Measurements from ENCODE around the gene DUSP19.

Gene DUSP19

DNA sequence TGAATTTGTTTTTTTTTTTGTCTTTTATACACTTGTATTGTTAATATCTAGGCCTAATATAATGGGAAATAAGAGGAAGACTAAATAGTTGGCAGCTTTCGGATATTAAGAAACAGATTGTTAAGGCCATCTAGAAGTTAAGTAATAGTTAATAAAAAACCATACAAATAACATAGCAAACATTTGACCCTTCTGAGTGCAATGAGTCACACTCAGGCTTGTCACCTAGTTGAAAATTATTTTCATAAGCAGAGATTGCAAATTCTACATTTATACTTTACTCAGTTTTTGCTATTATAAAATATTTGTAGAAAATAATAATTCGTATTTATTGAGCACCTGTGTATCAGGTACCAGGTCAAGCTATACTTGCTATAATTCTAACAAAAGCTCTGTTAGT lies 48.1 kb downstream of the DUSP19 start:
- no peak for DNase-seq

DNA sequence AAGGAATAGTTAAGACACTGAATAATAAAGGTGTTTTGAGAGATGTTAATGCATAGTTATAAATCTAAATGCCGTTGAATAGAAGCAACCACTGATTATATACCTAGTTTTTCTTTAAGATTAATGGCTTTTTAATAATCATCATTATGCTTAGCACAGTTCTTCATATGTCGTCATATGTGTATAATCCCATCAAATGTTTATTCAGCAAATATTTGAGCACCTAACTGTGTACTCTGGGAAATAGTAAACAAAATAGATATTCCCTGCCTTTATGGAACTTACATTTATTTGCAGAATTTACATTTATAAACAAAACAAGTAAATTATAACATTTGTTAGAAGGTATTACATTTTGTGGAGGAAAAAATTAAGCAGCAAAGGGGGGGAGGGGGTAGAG lies 55.5 kb downstream of the DUSP19 start:
- DNase-seq = no peak

DNA sequence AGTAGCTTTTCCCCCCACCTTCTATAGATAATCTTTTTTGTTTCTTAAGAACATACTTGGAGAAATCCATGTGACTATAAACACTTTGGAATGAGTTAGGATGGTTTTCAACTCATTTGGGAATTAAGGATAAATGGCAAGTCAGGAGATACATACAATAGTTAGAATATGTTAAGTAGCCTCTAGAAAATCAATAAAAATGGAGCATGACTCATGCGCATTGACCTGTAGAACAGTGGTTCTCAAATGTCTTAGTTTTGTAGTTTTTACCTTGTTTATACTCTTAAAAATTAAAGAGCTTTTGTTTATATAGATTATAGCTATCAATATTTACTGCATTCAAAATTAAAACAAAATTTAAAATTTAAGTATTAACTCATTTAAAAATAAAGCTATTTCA lies 70.4 kb downstream of the DUSP19 start:
- no peak for DNase-seq

DNA sequence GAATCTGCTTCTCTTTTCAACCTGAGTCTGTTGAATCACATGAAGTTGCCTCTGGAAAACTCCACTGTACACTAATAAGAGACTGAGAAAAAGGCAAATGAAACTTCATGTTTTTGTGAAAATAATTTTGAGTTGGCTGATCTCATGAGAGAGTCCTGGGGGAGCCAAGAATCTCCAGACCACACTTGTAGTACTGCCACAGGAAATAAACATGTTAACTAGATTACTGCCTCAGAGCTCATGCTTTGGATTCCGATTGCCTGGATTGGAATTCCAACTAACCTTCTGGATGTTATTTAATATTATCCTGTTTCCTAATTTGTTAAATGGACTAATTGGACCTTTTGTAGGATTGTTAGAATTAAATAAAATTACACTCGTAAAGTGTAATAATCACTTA lies 70.9 kb downstream of the DUSP19 start:
- DNase-seq = no peak

Data from NCI-H2171 treated with DMSO at 0.1 percent for 48 hours (cell line).